Fibroblast of lung (primary cell): ENCODE results near the gene MRTFA. TPM values are rescaled to one million over a fixed set of nuclear protein-coding genes. Genes with fewer than 3 reads are reported as not detected.

Experiments
- DNase-seq, 2 donors: peaks; one replicate each; pipeline versions ENCODE4 v3.0.0 to v3.0.0-alpha.2; 2010; ENCODE audit warnings: low read depth in 2 of 2
- H2AFZ ChIP-seq: 2 replicates; pipeline ENCODE4 v1.5.1; 2012; ENCODE audit warnings: low read length, control low read depth, inconsistent platforms
- H3K27ac ChIP-seq: 2 replicates; pipeline ENCODE4 v1.5.1; 2011; ENCODE audit warnings: low read length, control low read depth; ENCODE audit not compliant: insufficient read depth
- H3K27me3 ChIP-seq: 2 replicates; pipeline ENCODE4 v1.5.1; 2011; ENCODE audit warnings: mild to moderate bottlenecking, low read length; ENCODE audit not compliant: control insufficient read depth, insufficient read depth
- H3K36me3 ChIP-seq: 2 replicates; pipeline ENCODE4 v1.5.1; 2011; ENCODE audit warnings: low read length; ENCODE audit not compliant: control insufficient read depth, insufficient read depth
- H3K4me1 ChIP-seq: 2 replicates; pipeline ENCODE4 v1.5.1; 2011; ENCODE audit warnings: low read length; ENCODE audit not compliant: control insufficient read depth, insufficient read depth; ENCODE audit errors: extremely low read depth
- H3K4me2 ChIP-seq: 2 replicates; pipeline ENCODE4 v1.5.1; 2011; ENCODE audit warnings: low read length, control low read depth; ENCODE audit not compliant: insufficient read depth; ENCODE audit errors: extremely low read depth
- H3K4me3 ChIP-seq, 4 experiments: fragments of 200-600 bp in 1 of 4; sonication (generic) in 1 of 4; replicated peaks in 1 of 4; 2 replicates each; pipeline ENCODE4 v1.5.1; 2011 to 2016; ENCODE audit warnings: low read length in 4 of 4, low read depth in 3 of 4, mild to moderate bottlenecking in 3 of 4, control low read depth in 2 of 4, inconsistent platforms in 1 of 4, mixed read lengths in 1 of 4; ENCODE audit not compliant: insufficient read depth in 1 of 4; ENCODE audit errors: control extremely low read depth in 1 of 4
- H3K79me2 ChIP-seq: 2 replicates; pipeline ENCODE4 v1.5.1; 2012; ENCODE audit warnings: mild to moderate bottlenecking, low read length, inconsistent platforms; ENCODE audit not compliant: control insufficient read depth, insufficient read depth
- H3K9ac ChIP-seq: 2 replicates; pipeline ENCODE4 v1.5.1; 2011; ENCODE audit warnings: mild to moderate bottlenecking, low read length, control low read depth; ENCODE audit not compliant: insufficient read depth
- H3K9me3 ChIP-seq: 2 replicates; pipeline ENCODE4 v1.5.1; 2012; ENCODE audit warnings: low read depth, low read length; ENCODE audit not compliant: control insufficient read depth, insufficient read depth
- H4K20me1 ChIP-seq: 2 replicates; pipeline ENCODE4 v1.5.1; 2011; ENCODE audit warnings: low read length; ENCODE audit not compliant: control insufficient read depth, insufficient read depth; ENCODE audit errors: extremely low read depth
- EZH2 ChIP-seq: IDR thresholded peaks from 2 replicates; pipeline ENCODE4 v1.5.1; 2012; ENCODE audit warnings: low read length, control low read depth, mild to moderate bottlenecking; ENCODE audit errors: missing control alignments
- polyA plus RNA-seq, 2 donors: library from polyadenylated mRNA; depleted of rRNA in 1 of 2; stranded (reverse) in 1 of 2; unstranded in 1 of 2; fragments of >200 nt; gene quantifications; 2 replicates each; pipeline ENCODE4 v1.2.1, GENCODE V29; 2011 to 2012; ENCODE audit warnings: missing spikeins in 1 of 2
- total RNA-seq: library from RNA; depleted of rRNA; stranded (reverse); fragments of >200 nt; gene quantifications from 2 replicates; pipeline ENCODE4 v1.2.1, GENCODE V29; 2014
- TF ChIP-seq, protein P1 (sequence below), 2 donors: IDR thresholded peaks in 1 of 2; conservative IDR thresholded peaks in 1 of 2; 1 replicate in 1 of 2; 2 replicates in 1 of 2; pipeline ENCODE4 v1.5.1; 2011 to 2012; ENCODE audit warnings: low read length in 2 of 2, control low read depth in 1 of 2, inconsistent platforms in 1 of 2, low read depth in 1 of 2, mild to moderate bottlenecking in 1 of 2

Gene MRTFA
- total and polyA plus RNA-seq, 2 donors (not counting 1 experiment from before 2014, with no cell fraction given), result 7.6 to 23.0 TPM

DNA sequence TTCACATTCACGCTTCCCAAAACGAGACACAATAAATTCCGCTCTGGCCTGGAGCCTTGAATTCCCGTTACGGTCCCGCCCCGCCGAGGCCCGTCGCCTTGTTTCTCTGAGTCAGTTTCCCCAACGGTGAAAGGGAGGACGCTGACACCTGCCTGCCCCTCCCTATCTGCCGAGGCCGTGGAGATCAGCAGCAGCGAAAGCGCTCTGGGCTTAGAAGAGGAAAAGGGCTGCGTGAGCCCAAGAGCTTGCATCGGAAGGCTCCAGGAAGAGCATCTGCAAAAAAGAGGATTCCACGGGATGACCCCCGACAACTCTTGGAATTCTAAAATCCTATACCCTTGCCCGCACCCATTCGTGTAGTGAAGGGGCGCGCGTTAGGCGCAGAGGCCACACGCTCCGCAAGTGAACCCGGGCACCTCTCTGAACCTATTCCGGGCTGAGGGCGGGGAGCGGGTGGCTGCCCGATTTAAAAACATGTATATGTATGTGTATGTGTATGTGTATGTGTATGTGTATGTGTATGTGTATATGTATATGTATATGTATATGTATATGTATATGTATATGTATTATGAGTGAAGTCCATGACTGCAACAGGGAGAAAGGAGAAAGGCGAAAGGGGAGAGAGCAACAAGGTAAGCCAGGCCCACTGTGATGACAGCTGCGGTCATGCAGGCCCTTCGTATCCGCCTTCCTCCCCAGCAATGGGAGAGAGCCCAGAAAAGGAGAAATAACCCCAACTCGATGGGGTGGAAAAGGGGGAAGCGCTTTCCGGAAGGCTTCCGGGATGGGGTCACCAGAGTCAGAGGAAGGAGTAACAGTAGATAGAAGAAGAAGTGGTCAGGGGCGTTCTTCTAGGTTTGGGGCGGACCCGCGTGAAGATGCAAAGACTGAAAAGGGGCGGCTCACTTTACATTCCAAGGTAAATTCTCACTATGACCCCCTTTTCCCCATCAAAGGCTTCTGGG lies 948 bp upstream of the MRTFA start:
- Histone ChIP-seq H3K79me2 (peaks cover 38% of the 10 kb centered on the region), H2AFZ (peak overlapping the region; percentile 94), H3K9me3 (no peaks in the 10 kb centered on the region), H4K20me1 (no peaks in the 10 kb centered on the region), H3K4me1 (peaks cover 5% of the 10 kb centered on the region), H3K4me3 (peak overlapping the region; percentile 67 to 92 (median 76)), H3K27me3 (no peaks in the 10 kb centered on the region), H3K27ac (peak overlapping the region; percentile 94), H3K4me2 (peak overlapping the region; percentile 94), H3K36me3 (no peaks in the 10 kb centered on the region), H3K9ac (peak overlapping the region; percentile 73)
- DNase-seq, result no peak
- TF ChIP-seq EZH2, result no peak
- TF ChIP-seq, protein P1, sequence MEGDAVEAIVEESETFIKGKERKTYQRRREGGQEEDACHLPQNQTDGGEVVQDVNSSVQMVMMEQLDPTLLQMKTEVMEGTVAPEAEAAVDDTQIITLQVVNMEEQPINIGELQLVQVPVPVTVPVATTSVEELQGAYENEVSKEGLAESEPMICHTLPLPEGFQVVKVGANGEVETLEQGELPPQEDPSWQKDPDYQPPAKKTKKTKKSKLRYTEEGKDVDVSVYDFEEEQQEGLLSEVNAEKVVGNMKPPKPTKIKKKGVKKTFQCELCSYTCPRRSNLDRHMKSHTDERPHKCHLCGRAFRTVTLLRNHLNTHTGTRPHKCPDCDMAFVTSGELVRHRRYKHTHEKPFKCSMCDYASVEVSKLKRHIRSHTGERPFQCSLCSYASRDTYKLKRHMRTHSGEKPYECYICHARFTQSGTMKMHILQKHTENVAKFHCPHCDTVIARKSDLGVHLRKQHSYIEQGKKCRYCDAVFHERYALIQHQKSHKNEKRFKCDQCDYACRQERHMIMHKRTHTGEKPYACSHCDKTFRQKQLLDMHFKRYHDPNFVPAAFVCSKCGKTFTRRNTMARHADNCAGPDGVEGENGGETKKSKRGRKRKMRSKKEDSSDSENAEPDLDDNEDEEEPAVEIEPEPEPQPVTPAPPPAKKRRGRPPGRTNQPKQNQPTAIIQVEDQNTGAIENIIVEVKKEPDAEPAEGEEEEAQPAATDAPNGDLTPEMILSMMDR (conservative IDR thresholded peaks at IDR 0.05 in 1 of 2, IDR thresholded peaks at IDR 0.05 in 1 of 2; ENCODE audit: low read depth in 1 of 2, low read length in 2 of 2), result no peak

DNA sequence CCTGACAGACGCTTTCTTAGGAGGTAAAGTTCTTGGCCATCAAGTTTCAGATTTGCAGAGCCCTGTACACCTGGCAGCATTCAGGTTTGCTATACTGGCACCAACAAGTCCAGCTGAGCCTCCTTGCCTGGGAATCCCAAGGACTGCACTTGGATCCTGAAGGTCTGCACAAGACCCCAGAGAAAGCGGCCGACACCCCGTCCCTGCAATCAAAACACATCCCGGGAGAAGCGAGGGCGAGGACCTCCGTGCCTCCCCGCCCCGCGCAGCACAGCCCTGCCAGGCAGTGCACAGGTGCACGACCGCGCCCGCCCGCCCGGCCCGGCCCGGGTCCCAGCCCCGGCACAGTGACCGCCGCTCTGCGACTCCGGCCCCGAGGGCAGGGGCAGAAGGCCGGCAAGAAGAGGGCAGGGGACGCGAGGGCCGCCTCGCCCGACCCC lies 559 bp downstream of the MRTFA start:
- Histone ChIP-seq H3K4me3 (peak overlapping the region; percentile 69 to 93 (median 86)), H3K4me1 (peaks cover 5% of the 10 kb centered on the region), H2AFZ (no peak overlapping the region), H3K4me2 (peak overlapping the region; percentile 97), H3K79me2 (peaks cover 53% of the 10 kb centered on the region), H3K36me3 (no peaks in the 10 kb centered on the region), H3K27ac (peak overlapping the region; percentile 92), H4K20me1 (no peaks in the 10 kb centered on the region), H3K27me3 (no peaks in the 10 kb centered on the region), H3K9ac (peak overlapping the region; percentile 94), H3K9me3 (no peaks in the 10 kb centered on the region)
- no peak for DNase-seq
- TF ChIP-seq EZH2, result no peak

DNA sequence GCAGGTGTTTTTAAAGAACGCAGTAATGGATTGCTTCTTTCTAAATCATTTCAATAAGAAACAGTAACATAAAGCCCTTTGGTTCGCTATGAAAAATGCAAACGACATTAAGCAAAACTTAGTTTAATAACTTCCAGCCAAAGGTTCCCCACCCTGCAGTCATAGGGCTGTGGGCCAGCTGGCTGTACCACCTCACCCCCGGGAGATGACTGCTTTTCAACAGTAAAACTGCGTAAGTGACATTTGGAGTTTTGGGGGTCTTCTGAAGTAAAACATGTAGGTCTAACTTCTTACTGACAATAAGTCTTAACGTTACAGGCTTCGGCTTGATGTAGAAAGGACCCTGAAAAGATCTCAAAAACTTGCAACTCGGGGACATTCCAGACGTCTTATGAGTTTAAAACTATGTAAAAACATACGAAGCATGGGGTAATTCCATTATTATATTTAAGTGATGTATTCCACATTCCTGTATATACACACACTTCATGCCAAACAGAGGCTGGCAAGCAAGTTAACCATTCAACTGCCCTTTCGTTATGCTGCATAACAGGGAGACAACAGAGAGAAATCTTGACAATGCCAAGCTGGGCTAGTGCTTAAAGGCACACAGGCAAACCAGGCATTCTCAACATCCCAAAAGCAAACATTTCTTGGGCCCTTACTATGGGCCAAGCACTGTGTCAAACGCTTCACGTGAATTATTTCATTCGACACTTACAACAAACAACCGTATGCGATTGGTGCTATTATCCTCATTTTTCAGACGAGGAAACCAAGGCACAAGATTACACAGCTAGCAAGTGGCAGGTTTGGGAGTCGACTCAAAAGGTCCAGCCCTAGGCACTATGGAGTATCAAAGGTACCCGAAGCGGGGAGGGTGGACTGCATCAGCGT lies 1.2 kb downstream of the MRTFA start:
- peaks cover 5% of the 10 kb centered on the region for H3K4me1 ChIP-seq

More for the DNA sequence above, 1.2 kb downstream of the MRTFA start:
- Histone ChIP-seq H3K9ac (peak overlapping the region; percentile 94), H3K4me2 (peak overlapping the region; percentile 97), H4K20me1 (no peaks in the 10 kb centered on the region), H3K36me3 (no peaks in the 10 kb centered on the region), H3K27ac (peak overlapping the region; percentile 92), H2AFZ (no peak overlapping the region), H3K4me3 (peak overlapping the region; percentile 69 to 93 (median 86)), H3K9me3 (no peaks in the 10 kb centered on the region), H3K27me3 (no peaks in the 10 kb centered on the region), H3K79me2 (peaks cover 59% of the 10 kb centered on the region)
- peak; percentile 50 to 56 for DNase-seq
- TF ChIP-seq, protein P1 (conservative IDR thresholded peaks at IDR 0.05 in 1 of 2, IDR thresholded peaks at IDR 0.05 in 1 of 2; ENCODE audit: low read depth in 1 of 2, low read length in 2 of 2), result no peak
- no peak for TF ChIP-seq EZH2
